ENCODE results near the gene SCN2B. TPM values are rescaled to one million over a fixed set of nuclear protein-coding genes. Genes with fewer than 3 reads are reported as not detected.

The SCN2B gene
- total and polyA plus RNA-seq, 8 donors = 0.12 to 0.92 (median 0.29) TPM; not detected in 3

GRCh38 chr11:118176778-118177134, 317 bp upstream of the SCN2B start:
- Histone ChIP-seq H3K36me3 (no peaks in the 10 kb centered on the region), H3K27ac (no peak overlapping the region), H3K4me1 (peaks cover 0 to 26% (median 8%) of the 10 kb centered on the region in 4 donors), H3K4me3 (no peak overlapping the region), H3K27me3 (peaks cover 0 to 47% (median 0%) of the 10 kb centered on the region in 3 donors), H3K9me3 (no peaks in the 10 kb centered on the region)
- TF ChIP-seq POLR2AphosphoS5 (IDR thresholded peaks at IDR 0.05) (no peak), EP300 (IDR thresholded peaks at IDR 0.05) (no peak)
- intact Hi-C loops (cut with DNase I; ENCODE audit: low total_unique reads) = no loop called here
- DNase-seq = no peak
- WGBS, 5 donors = 86 to 90% (median 89%) methylated on average over 4 of the region's 4 CpGs

GRCh38 chr11:118175031-118175992, 1.1 kb downstream of the SCN2B start:
- no peak for DNase-seq
- Histone ChIP-seq H3K27me3 (peaks cover 0 to 53% (median 0%) of the 10 kb centered on the region in 3 donors), H3K9me3 (no peaks in the 10 kb centered on the region), H3K36me3 (no peaks in the 10 kb centered on the region), H3K27ac (no peak overlapping the region), H3K4me1 (peaks cover 0 to 28% (median 15%) of the 10 kb centered on the region in 4 donors), H3K4me3 (peak overlapping the region in 1 of 4 donors; percentile 27)
- WGBS, 5 donors = 48 to 56% (median 52%) methylated on average over 13 of the region's 13 CpGs
- intact Hi-C loops (cut with DNase I; ENCODE audit: low total_unique reads) = no loop called here
- TF ChIP-seq EP300 (IDR thresholded peaks at IDR 0.05) = no peak
- TF ChIP-seq POLR2AphosphoS5 (IDR thresholded peaks at IDR 0.05) = no peak
- TF ChIP-seq POLR2A (IDR thresholded peaks at IDR 0.05) = no peak

- TF ChIP-seq POLR2AphosphoS5 (IDR thresholded peaks at IDR 0.05) (no peak), CTCF (IDR thresholded peaks at IDR 0.05) (no peak), POLR2A (IDR thresholded peaks at IDR 0.05) (no peak), EP300 (IDR thresholded peaks at IDR 0.05) (no peak)
- intact Hi-C loops (cut with DNase I; ENCODE audit: low total_unique reads) = no loop called here
- no peak overlapping the region for H3K4me3 ChIP-seq
- H3K36me3 ChIP-seq = no peaks in the 10 kb centered on the region
- DNase-seq = no peak
- peaks cover 0 to 59% (median 0%) of the 10 kb centered on the region in 3 donors for H3K27me3 ChIP-seq
- H3K9me3 ChIP-seq = no peaks in the 10 kb centered on the region
- peaks cover 0 to 24% (median 12%) of the 10 kb centered on the region in 4 donors for H3K4me1 ChIP-seq
- H3K27ac ChIP-seq = no peak overlapping the region
- 85 to 93% (median 90%) methylated on average over 8 to 9 of the region's 9 CpGs for WGBS, 5 donors
These were observed 2.4 kb downstream of the SCN2B start for GRCh38 chr11:118174006-118174567.

- no peak for DNase-seq
- Histone ChIP-seq H3K27ac (no peak overlapping the region), H3K4me1 (peaks cover 0 to 24% (median 12%) of the 10 kb centered on the region in 4 donors), H3K4me3 (no peak overlapping the region), H3K36me3 (no peaks in the 10 kb centered on the region), H3K27me3 (peaks cover 0 to 58% (median 0%) of the 10 kb centered on the region in 3 donors), H3K9me3 (no peaks in the 10 kb centered on the region)
- WGBS, 5 donors = 83 to 95% (median 91%) methylated on average over 9 of the region's 9 CpGs
- intact Hi-C loops (cut with DNase I; ENCODE audit: low total_unique reads) = no loop called here
- no peak for TF ChIP-seq EP300 (IDR thresholded peaks at IDR 0.05)
These were observed 4.1 kb downstream of the SCN2B start for GRCh38 chr11:118172356-118172755.

DNA sequence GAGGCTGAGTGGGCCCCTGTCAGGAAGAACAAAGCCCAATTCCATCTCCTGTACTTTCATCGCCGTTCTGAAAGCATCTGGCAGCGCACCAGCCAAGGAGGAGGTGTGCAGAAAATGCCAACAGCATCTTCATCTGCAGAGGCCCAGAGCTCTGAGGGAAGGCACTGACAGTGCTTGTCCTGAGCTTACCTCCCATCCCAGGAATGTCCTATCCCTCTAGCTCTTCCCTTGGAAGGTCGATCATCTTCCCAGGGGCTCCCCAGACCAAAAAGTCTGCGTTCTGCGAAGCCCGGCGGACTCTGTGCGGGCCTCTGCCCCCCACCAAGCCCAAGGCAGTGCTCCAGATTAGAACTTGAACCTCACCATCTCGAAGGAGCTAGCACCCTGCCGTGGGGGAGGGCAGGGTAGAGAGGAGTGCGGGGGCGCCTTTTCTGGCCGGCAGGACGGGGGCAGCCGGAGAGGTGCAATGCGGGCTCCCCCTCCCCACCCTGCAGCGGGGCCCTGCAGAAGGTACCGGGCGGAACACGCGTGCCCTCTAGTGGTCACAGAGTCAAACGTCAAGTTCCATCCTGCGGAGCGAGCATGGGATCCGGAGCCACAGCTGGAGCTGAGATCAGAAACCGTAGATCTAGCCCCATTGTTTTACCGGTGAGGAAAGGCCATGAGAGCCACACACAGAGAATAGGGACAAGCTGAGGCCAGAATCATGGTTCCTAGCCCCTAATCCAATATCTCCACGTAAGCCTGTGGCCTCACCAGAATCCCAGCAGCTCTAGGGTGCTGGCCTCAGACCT, 5.0 kb downstream of the SCN2B start:
- TF ChIP-seq CTCF (IDR thresholded peaks at IDR 0.05) = peak in 5 of 7 experiments; percentile 69 to 90 (median 81)
- TF ChIP-seq EP300 (IDR thresholded peaks at IDR 0.05) = no peak
- intact Hi-C loops (cut with DNase I; ENCODE audit: low total_unique reads) = no loop called here

More for the DNA sequence above, 5.0 kb downstream of the SCN2B start:
- Histone ChIP-seq H3K27me3 (peaks cover 0 to 59% (median 0%) of the 10 kb centered on the region in 3 donors), H3K4me1 (peaks cover 0 to 24% (median 12%) of the 10 kb centered on the region in 4 donors), H3K9me3 (no peaks in the 10 kb centered on the region), H3K36me3 (no peaks in the 10 kb centered on the region), H3K4me3 (peak overlapping the region in 1 of 4 donors; percentile 13), H3K27ac (no peak overlapping the region)
- 4 to 9% (median 6%) methylated on average over 5 to 29 of the region's 29 CpGs for WGBS, 5 donors
- DNase-seq = peak; percentile 78 to 91

Measured in stomach (tissue), 9 donors.